Measurements from ENCODE around the gene SOX2.

- TF ChIP-seq, protein P1, sequence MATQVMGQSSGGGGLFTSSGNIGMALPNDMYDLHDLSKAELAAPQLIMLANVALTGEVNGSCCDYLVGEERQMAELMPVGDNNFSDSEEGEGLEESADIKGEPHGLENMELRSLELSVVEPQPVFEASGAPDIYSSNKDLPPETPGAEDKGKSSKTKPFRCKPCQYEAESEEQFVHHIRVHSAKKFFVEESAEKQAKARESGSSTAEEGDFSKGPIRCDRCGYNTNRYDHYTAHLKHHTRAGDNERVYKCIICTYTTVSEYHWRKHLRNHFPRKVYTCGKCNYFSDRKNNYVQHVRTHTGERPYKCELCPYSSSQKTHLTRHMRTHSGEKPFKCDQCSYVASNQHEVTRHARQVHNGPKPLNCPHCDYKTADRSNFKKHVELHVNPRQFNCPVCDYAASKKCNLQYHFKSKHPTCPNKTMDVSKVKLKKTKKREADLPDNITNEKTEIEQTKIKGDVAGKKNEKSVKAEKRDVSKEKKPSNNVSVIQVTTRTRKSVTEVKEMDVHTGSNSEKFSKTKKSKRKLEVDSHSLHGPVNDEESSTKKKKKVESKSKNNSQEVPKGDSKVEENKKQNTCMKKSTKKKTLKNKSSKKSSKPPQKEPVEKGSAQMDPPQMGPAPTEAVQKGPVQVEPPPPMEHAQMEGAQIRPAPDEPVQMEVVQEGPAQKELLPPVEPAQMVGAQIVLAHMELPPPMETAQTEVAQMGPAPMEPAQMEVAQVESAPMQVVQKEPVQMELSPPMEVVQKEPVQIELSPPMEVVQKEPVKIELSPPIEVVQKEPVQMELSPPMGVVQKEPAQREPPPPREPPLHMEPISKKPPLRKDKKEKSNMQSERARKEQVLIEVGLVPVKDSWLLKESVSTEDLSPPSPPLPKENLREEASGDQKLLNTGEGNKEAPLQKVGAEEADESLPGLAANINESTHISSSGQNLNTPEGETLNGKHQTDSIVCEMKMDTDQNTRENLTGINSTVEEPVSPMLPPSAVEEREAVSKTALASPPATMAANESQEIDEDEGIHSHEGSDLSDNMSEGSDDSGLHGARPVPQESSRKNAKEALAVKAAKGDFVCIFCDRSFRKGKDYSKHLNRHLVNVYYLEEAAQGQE (IDR thresholded peaks at IDR 0.05; ENCODE audit: insufficient read depth in 1 of 2, low read depth in 2 of 2, low read length in 2 of 2), result no peak
- TF ChIP-seq POLR2AphosphoS5 (IDR thresholded peaks at IDR 0.05; ENCODE audit: low read depth, low read length), result no peak
- no peak for TF ChIP-seq SIN3A (IDR thresholded peaks at IDR 0.05; ENCODE audit: borderline replicate concordance, insufficient read depth, low read length)
Observed at GRCh38 chr3:181687731-181688130, 24.0 kb upstream of the SOX2 start.
